HepG2 (cell line): ENCODE data around the gene ATOSB. TPM values are rescaled to one million over a fixed set of nuclear protein-coding genes. Genes with fewer than 3 reads are reported as not detected.

Experiments
- BRD4 ChIP-seq: sonication (generic); formaldehyde crosslinking; IDR thresholded peaks from 2 replicates; pipeline ENCODE4 v1.4.0; 2020; ENCODE audit warnings: missing genetic modification reagents
- MED13 ChIP-seq: sonication (generic); formaldehyde crosslinking; IDR thresholded peaks from 2 replicates; pipeline ENCODE4 v1.5.0; 2020; ENCODE audit warnings: missing genetic modification reagents
- RBM22 ChIP-seq: fragments of 200-400 bp; formaldehyde crosslinking; optimal IDR thresholded peaks from 2 replicates; pipeline ENCODE3; 2017; ENCODE audit warnings: mild to moderate bottlenecking, low read length, moderate library complexity
- SIN3A ChIP-seq: IDR thresholded peaks from 2 replicates; pipeline ENCODE4 v1.6.1; 2011; ENCODE audit warnings: low read depth, mild to moderate bottlenecking, control low read depth, low read length, borderline replicate concordance
- SNAPC2 ChIP-seq: sonication (generic); formaldehyde crosslinking; IDR thresholded peaks from 2 replicates; pipeline ENCODE4 v1.8.1; 2022; ENCODE audit warnings: mild to moderate bottlenecking, missing genetic modification reagents
- SRY ChIP-seq: sonication (generic); formaldehyde crosslinking; IDR thresholded peaks from 2 replicates; pipeline ENCODE4 v1.8.0; 2022; ENCODE audit warnings: mild to moderate bottlenecking, missing genetic modification reagents
- SYNCRIP ChIP-seq: fragments of 200-400 bp; formaldehyde crosslinking; IDR thresholded peaks from 2 replicates; pipeline ENCODE4 v1.6.1; 2018; ENCODE audit warnings: mild to moderate bottlenecking, low read depth, low read length; ENCODE audit not compliant: insufficient read depth
- TBX3 ChIP-seq: fragments of 450-650 bp; IDR thresholded peaks from 2 replicates; pipeline ENCODE4 v1.6.1; 2017; ENCODE audit warnings: antibody characterized with exemption, mild to moderate bottlenecking, inconsistent platforms, borderline replicate concordance
- TCF12 ChIP-seq, 2 experiments: fragments of 450-650 bp in 1 of 2; sonication (generic) in 1 of 2; formaldehyde crosslinking in 1 of 2; IDR thresholded peaks; 2 replicates each; pipeline versions ENCODE4 v1.6.1 to v1.8.0; 2017 to 2022; ENCODE audit warnings: antibody characterized with exemption in 1 of 2, mild to moderate bottlenecking in 1 of 2, missing genetic modification reagents in 1 of 2, moderate library complexity in 1 of 2
- ZFP41 ChIP-seq: sonication (generic); formaldehyde crosslinking; IDR thresholded peaks from 2 replicates; pipeline ENCODE4 v1.4.0; 2020; ENCODE audit warnings: mild to moderate bottlenecking, missing genetic modification reagents, borderline replicate concordance
- ZNF121 ChIP-seq: sonication (generic); formaldehyde crosslinking; IDR thresholded peaks from 2 replicates; pipeline ENCODE4 v1.5.0; 2020; ENCODE audit warnings: mild to moderate bottlenecking, missing genetic modification reagents
- ZNF180 ChIP-seq: sonication (generic); formaldehyde crosslinking; IDR thresholded peaks from 2 replicates; pipeline ENCODE4 v1.4.0; 2020; ENCODE audit warnings: low read depth, missing genetic modification reagents, borderline replicate concordance
- ZNF263 ChIP-seq: sonication (generic); formaldehyde crosslinking; IDR thresholded peaks from 2 replicates; pipeline ENCODE4 v1.4.0; 2020; ENCODE audit warnings: missing genetic modification reagents
- ZNF282 ChIP-seq: fragments of 450-650 bp; IDR thresholded peaks from 2 replicates; pipeline ENCODE4 v1.6.1; 2018; ENCODE audit not compliant: partially characterized antibody
- ZNF749 ChIP-seq: sonication (generic); formaldehyde crosslinking; IDR thresholded peaks from 2 replicates; pipeline ENCODE4 v1.8.0; 2022; ENCODE audit warnings: mild to moderate bottlenecking, missing genetic modification reagents, moderate library complexity, borderline replicate concordance
- ZNF83 ChIP-seq: sonication (generic); formaldehyde crosslinking; IDR thresholded peaks from 2 replicates; pipeline ENCODE4 v1.4.0; 2020; ENCODE audit warnings: missing genetic modification reagents, mild to moderate bottlenecking, borderline replicate concordance
- polyA plus RNA-seq, 8 experiments: library from polyadenylated mRNA; depleted of rRNA in 3 of 8; stranded (reverse) in 7 of 8; unstranded in 1 of 8; fragments of >200 nt; fragmentation: Illumina TruSeq in 4 of 8; extraction: Trizol in 4 of 8; gene quantifications; 2 replicates each; pipeline versions ENCODE4 v1.2.1 to v1.2.3, GENCODE V29; 2011 to 2016; ENCODE audit warnings: low read depth in 4 of 8, missing spikeins in 1 of 8, mixed read lengths in 1 of 8; ENCODE audit not compliant: insufficient read depth in 1 of 8
- total RNA-seq, 5 experiments: library from RNA; depleted of rRNA; stranded (reverse); fragments of >200 nt; fragmentation: Illumina TruSeq; extraction: Trizol; gene quantifications; 2 replicates each; pipeline ENCODE4 v1.2.3, GENCODE V29; 2016; ENCODE audit warnings: low read depth in 1 of 5
- TF ChIP-seq, protein P1 (sequence below): IDR thresholded peaks from 2 replicates; pipeline ENCODE4 v1.6.1; 2012; ENCODE audit warnings: inconsistent platforms
- TF ChIP-seq, protein P2 (sequence below): sonication (generic); formaldehyde crosslinking; IDR thresholded peaks from 2 replicates; pipeline ENCODE4 v1.5.0; 2020; ENCODE audit warnings: mild to moderate bottlenecking, missing genetic modification reagents
- TF ChIP-seq, protein P3 (sequence below): sonication (generic); formaldehyde crosslinking; IDR thresholded peaks from 2 replicates; pipeline ENCODE4 v1.4.0; 2020; ENCODE audit warnings: low read depth, mild to moderate bottlenecking, missing genetic modification reagents
- TF ChIP-seq, protein P4 (sequence below): sonication (generic); formaldehyde crosslinking; IDR thresholded peaks from 2 replicates; pipeline ENCODE4 v1.4.0; 2020; ENCODE audit warnings: mild to moderate bottlenecking, missing genetic modification reagents

The ATOSB gene
- total and polyA plus RNA-seq, 2 of the 13 experiments (the other 11 are each of a cell fraction or from before 2014, with no cell fraction given) = 1.9 to 6.4 TPM

DNA sequence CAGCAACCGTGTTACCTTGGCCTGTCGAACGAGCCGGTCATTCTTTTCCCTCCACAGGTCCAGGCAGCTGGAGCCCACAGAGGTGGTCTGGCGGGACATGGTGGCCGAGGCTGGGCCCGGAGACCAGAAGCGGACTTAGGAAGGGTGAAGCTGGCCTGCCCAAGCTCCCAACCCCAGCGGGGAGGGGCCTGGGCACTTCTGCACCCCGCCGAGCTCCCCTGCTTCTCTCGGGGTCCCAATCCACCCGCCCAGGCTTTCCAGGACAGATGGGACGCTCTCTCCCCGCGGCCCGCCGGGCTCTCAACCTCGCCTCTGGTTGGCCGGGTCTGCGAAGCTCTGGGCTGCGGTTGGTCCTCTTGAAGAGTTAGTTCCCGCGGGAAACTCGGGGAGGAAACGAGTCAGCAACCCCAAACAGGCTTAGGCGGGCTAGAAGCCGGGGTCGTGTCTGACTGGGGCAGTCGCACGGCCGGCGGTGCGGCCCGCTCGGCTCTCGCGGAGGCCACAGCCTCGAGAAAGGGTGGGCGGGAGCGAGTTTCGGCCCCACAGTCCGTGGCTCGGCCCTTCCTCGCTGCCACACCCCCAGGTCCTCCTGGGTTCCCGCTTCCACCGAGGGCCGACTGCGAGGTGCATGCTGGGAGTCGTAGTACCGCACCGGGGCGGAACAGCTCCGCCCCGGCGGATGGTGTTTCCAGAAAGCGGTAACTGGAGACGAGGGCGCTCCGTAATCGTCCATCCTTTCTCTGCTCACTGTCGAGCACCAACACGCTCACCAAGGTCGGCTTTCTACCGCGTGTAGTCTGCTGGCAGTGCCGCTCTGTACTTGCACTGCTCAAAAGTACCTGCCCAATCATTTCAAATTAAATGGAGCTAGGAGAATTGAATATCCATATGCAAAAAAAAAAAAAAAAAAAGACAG lies 36.0 kb downstream of the ATOSB start, which contains the start of gene FANCG (continued):
- TF ChIP-seq, protein P1, sequence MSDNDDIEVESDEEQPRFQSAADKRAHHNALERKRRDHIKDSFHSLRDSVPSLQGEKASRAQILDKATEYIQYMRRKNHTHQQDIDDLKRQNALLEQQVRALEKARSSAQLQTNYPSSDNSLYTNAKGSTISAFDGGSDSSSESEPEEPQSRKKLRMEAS = peak; percentile 80
- TF ChIP-seq TBX3 = no peak
- TF ChIP-seq SIN3A = peak; percentile 93
- TF ChIP-seq, protein P2, sequence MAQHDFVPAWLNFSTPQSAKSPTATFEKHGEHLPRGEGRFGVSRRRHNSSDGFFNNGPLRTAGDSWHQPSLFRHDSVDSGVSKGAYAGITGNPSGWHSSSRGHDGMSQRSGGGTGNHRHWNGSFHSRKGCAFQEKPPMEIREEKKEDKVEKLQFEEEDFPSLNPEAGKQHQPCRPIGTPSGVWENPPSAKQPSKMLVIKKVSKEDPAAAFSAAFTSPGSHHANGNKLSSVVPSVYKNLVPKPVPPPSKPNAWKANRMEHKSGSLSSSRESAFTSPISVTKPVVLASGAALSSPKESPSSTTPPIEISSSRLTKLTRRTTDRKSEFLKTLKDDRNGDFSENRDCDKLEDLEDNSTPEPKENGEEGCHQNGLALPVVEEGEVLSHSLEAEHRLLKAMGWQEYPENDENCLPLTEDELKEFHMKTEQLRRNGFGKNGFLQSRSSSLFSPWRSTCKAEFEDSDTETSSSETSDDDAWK (CRISPR knock-in tag) = no peak
- TF ChIP-seq, protein P3, sequence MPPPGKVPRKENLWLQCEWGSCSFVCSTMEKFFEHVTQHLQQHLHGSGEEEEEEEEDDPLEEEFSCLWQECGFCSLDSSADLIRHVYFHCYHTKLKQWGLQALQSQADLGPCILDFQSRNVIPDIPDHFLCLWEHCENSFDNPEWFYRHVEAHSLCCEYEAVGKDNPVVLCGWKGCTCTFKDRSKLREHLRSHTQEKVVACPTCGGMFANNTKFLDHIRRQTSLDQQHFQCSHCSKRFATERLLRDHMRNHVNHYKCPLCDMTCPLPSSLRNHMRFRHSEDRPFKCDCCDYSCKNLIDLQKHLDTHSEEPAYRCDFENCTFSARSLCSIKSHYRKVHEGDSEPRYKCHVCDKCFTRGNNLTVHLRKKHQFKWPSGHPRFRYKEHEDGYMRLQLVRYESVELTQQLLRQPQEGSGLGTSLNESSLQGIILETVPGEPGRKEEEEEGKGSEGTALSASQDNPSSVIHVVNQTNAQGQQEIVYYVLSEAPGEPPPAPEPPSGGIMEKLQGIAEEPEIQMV (CRISPR knock-in tag) = peak; percentile 82
- TF ChIP-seq ZNF282 = no peak
- no peak for TF ChIP-seq TCF12 (IDR thresholded peaks at IDR 0.05)
- TF ChIP-seq TCF12 (CRISPR knock-in tag; IDR thresholded peaks at IDR 0.05) = no peak
- TF ChIP-seq ZNF749 (CRISPR knock-in tag) = peak; percentile 82; the same call in 1 of the 2 replicates
- no peak for TF ChIP-seq ZNF83 (CRISPR knock-in tag)
- no peak for TF ChIP-seq BRD4 (CRISPR knock-in tag)
- no peak for TF ChIP-seq RBM22
- peak; percentile 90 for TF ChIP-seq SNAPC2
- TF ChIP-seq SRY (CRISPR knock-in tag) = 0 out of 2 replicates have a peak, but pooled peaks have one; percentile 42
- TF ChIP-seq ZNF180 (CRISPR knock-in tag) = 0 out of 2 replicates have a peak, but pooled peaks have one; percentile 6
- TF ChIP-seq, protein P4, sequence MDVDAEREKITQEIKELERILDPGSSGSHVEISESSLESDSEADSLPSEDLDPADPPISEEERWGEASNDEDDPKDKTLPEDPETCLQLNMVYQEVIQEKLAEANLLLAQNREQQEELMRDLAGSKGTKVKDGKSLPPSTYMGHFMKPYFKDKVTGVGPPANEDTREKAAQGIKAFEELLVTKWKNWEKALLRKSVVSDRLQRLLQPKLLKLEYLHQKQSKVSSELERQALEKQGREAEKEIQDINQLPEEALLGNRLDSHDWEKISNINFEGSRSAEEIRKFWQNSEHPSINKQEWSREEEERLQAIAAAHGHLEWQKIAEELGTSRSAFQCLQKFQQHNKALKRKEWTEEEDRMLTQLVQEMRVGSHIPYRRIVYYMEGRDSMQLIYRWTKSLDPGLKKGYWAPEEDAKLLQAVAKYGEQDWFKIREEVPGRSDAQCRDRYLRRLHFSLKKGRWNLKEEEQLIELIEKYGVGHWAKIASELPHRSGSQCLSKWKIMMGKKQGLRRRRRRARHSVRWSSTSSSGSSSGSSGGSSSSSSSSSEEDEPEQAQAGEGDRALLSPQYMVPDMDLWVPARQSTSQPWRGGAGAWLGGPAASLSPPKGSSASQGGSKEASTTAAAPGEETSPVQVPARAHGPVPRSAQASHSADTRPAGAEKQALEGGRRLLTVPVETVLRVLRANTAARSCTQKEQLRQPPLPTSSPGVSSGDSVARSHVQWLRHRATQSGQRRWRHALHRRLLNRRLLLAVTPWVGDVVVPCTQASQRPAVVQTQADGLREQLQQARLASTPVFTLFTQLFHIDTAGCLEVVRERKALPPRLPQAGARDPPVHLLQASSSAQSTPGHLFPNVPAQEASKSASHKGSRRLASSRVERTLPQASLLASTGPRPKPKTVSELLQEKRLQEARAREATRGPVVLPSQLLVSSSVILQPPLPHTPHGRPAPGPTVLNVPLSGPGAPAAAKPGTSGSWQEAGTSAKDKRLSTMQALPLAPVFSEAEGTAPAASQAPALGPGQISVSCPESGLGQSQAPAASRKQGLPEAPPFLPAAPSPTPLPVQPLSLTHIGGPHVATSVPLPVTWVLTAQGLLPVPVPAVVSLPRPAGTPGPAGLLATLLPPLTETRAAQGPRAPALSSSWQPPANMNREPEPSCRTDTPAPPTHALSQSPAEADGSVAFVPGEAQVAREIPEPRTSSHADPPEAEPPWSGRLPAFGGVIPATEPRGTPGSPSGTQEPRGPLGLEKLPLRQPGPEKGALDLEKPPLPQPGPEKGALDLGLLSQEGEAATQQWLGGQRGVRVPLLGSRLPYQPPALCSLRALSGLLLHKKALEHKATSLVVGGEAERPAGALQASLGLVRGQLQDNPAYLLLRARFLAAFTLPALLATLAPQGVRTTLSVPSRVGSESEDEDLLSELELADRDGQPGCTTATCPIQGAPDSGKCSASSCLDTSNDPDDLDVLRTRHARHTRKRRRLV (CRISPR knock-in tag) = no peak; the same call in 1 of the 2 replicates
- TF ChIP-seq ZNF263 = no peak; the same call in none of the 2 replicates
- TF ChIP-seq ZNF121 (CRISPR knock-in tag) = peak; percentile 87
- TF ChIP-seq SYNCRIP = no peak
- no peak for TF ChIP-seq MED13 (CRISPR knock-in tag)
- TF ChIP-seq ZFP41 (CRISPR knock-in tag) = 0 out of 2 replicates have a peak, but pooled peaks have one; percentile 60
